Activated effector memory CD4-positive, alpha-beta T cell treated with anti-CD3 and anti-CD28 coated beads, Interleukin-2, amount 50 U/mL, for 16 hours (primary cell): ENCODE data around the gene ARHGAP18.
A peak's percentile ranks its signal among the peaks of the same experiment; 100 is the strongest.

ENCODE experiments used
- DNase-seq: peaks from one replicate; pipeline ENCODE4 v3.0.0-alpha.2; 2020

The ARHGAP18 gene

GRCh38 chr6:129709769-129710449 lies at the start of gene ARHGAP18:
Gene ARHGAP18, minus strand, starts transcription at chr6:129710177. Its CDS starts 41 bp downstream, at chr6:129710136.
- DNase-seq: peak; percentile 91

- no peak for DNase-seq
These were observed 45.8 kb upstream of the ARHGAP18 start for GRCh38 chr6:129755787-129756186.

GRCh38 chr6:129754750-129755149 lies 44.8 kb upstream of the ARHGAP18 start:
- DNase-seq: no peak

GRCh38 chr6:129753422-129753821 lies 43.4 kb upstream of the ARHGAP18 start:
- DNase-seq: no peak

- DNase-seq: no peak
These were observed 41.4 kb upstream of the ARHGAP18 start for GRCh38 chr6:129751384-129751783.

GRCh38 chr6:129750360-129750759 lies 40.4 kb upstream of the ARHGAP18 start:
- DNase-seq: no peak

GRCh38 chr6:129749749-129750120 lies 39.8 kb upstream of the ARHGAP18 start:
- no peak for DNase-seq

GRCh38 chr6:129748901-129749748 lies 39.1 kb upstream of the ARHGAP18 start:
- DNase-seq: no peak

GRCh38 chr6:129748212-129748900 lies 38.4 kb upstream of the ARHGAP18 start:
- peak; percentile 80 for DNase-seq

GRCh38 chr6:129747588-129748112 lies 37.7 kb upstream of the ARHGAP18 start:
- no peak for DNase-seq

GRCh38 chr6:129744880-129745237 lies 34.9 kb upstream of the ARHGAP18 start:
- no peak for DNase-seq

- no peak for DNase-seq
These were observed 34.4 kb upstream of the ARHGAP18 start for GRCh38 chr6:129744201-129744879.

GRCh38 chr6:129740013-129740412 lies 30.0 kb upstream of the ARHGAP18 start:
- DNase-seq: no peak

- DNase-seq: no peak
These were observed 26.1 kb upstream of the ARHGAP18 start for GRCh38 chr6:129736105-129736504.

GRCh38 chr6:129733290-129733689 lies 23.3 kb upstream of the ARHGAP18 start:
- DNase-seq: no peak

GRCh38 chr6:129732542-129732941 lies 22.6 kb upstream of the ARHGAP18 start:
- no peak for DNase-seq

GRCh38 chr6:129732034-129732433 lies 22.1 kb upstream of the ARHGAP18 start:
- DNase-seq: no peak

- no peak for DNase-seq
These were observed 21.5 kb upstream of the ARHGAP18 start for GRCh38 chr6:129731428-129731827.

- DNase-seq: no peak
These were observed 20.6 kb upstream of the ARHGAP18 start for GRCh38 chr6:129730477-129731165.

- DNase-seq: no peak
These were observed 16.7 kb upstream of the ARHGAP18 start for GRCh38 chr6:129726650-129727049.

GRCh38 chr6:129725341-129725740 lies 15.4 kb upstream of the ARHGAP18 start:
- no peak for DNase-seq

- DNase-seq: no peak
These were observed 9.7 kb upstream of the ARHGAP18 start for GRCh38 chr6:129719692-129720091.
